HEK293 (cell line): Measurements from ENCODE around the gene ANP32B.

Experiments
- CTCF ChIP-seq: fragments of 450-650 bp; formaldehyde crosslinking; IDR thresholded peaks from 2 replicates; pipeline ENCODE4 v1.5.1; 2016; ENCODE audit warnings: missing biosample characterization, missing genetic modification characterization
- KLF1 ChIP-seq: fragments of 450-650 bp; formaldehyde crosslinking; IDR thresholded peaks from 2 replicates; pipeline ENCODE4 v1.5.1; 2016; ENCODE audit warnings: missing biosample characterization, missing genetic modification characterization
- MZF1 ChIP-seq: fragments of 450-650 bp; formaldehyde crosslinking; IDR thresholded peaks from 2 replicates; pipeline ENCODE4 v1.5.1; 2017; ENCODE audit warnings: missing biosample characterization, missing genetic modification characterization, borderline replicate concordance
- TCF7L2 ChIP-seq: IDR thresholded peaks from 2 replicates; pipeline ENCODE4 v1.6.1; 2011; ENCODE audit warnings: low read depth, mild to moderate bottlenecking, inconsistent platforms, low read length, moderate library complexity, borderline replicate concordance
- YY1 ChIP-seq: fragments of 450-650 bp; formaldehyde crosslinking; IDR thresholded peaks from 2 replicates; pipeline ENCODE4 v1.5.1; 2018; ENCODE audit warnings: missing biosample characterization, missing genetic modification characterization
- ZNF513 ChIP-seq: fragments of 450-650 bp; IDR thresholded peaks from 2 replicates; pipeline ENCODE4 v1.5.1; 2018; ENCODE audit warnings: missing biosample characterization, missing genetic modification characterization
- ZNF558 ChIP-seq: fragments of 450-650 bp; formaldehyde crosslinking; IDR thresholded peaks from 2 replicates; pipeline ENCODE4 v1.5.1; 2016; ENCODE audit warnings: missing biosample characterization, missing genetic modification characterization
- ZNF660 ChIP-seq: fragments of 450-650 bp; IDR thresholded peaks from 2 replicates; pipeline ENCODE4 v1.5.1; 2018; ENCODE audit warnings: missing biosample characterization, mild to moderate bottlenecking, missing genetic modification characterization
- ZNF791 ChIP-seq: fragments of 450-650 bp; formaldehyde crosslinking; IDR thresholded peaks from 2 replicates; pipeline ENCODE4 v1.5.1; 2016; ENCODE audit warnings: missing biosample characterization, missing genetic modification characterization
- ZSCAN16 ChIP-seq: fragments of 450-650 bp; formaldehyde crosslinking; IDR thresholded peaks from 2 replicates; pipeline ENCODE4 v1.5.1; 2016; ENCODE audit warnings: missing biosample characterization, missing genetic modification characterization

- TF ChIP-seq MZF1, result no peak
- TF ChIP-seq TCF7L2, result no peak
- no peak for TF ChIP-seq CTCF (tag by site-specific recombination)
- TF ChIP-seq ZNF791, result no peak
- no peak for TF ChIP-seq YY1
- no peak for TF ChIP-seq ZSCAN16 (tag by site-specific recombination)
- TF ChIP-seq ZNF513 (tag by site-specific recombination), result no peak
- no peak for TF ChIP-seq ZNF558 (tag by site-specific recombination)
- TF ChIP-seq KLF1 (tag by site-specific recombination), result no peak
- TF ChIP-seq ZNF660 (tag by site-specific recombination), result no peak
Observed at GRCh38 chr9:97935276-97935675, 47.9 kb upstream of the ANP32B start.
